RWPE2 (cell line): ENCODE measurements around the gene CGB7.

Experiments used
- ATAC-seq: fragments of 200-7000 bp; cut with Tn5 transposase; 3 replicates; pipeline ENCODE4 v1.9.1; 2021; ENCODE audit warnings: low read depth
- DNase-seq: peaks from one replicate; pipeline ENCODE4 v3.0.0-alpha.2; 2020; ENCODE audit warnings: low spot score
- H3K27ac ChIP-seq: fragments of 450-650 bp; 2 replicates; pipeline ENCODE4 v1.5.1; 2017; ENCODE audit warnings: mild to moderate bottlenecking; ENCODE audit not compliant: poor library complexity, severe bottlenecking
- H3K27me3 ChIP-seq: fragments of 250-450 bp; sonication (Bioruptor Pico); 2 replicates; pipeline ENCODE4 v1.5.1; 2021; ENCODE audit warnings: mild to moderate bottlenecking, moderate library complexity; ENCODE audit not compliant: insufficient read depth, poor library complexity, severe bottlenecking
- H3K36me3 ChIP-seq: fragments of 250-450 bp; sonication (Bioruptor Pico); 2 replicates; pipeline ENCODE4 v1.5.1; 2020; ENCODE audit warnings: low read depth, mild to moderate bottlenecking, moderate library complexity
- H3K4me1 ChIP-seq: fragments of 250-450 bp; sonication (Bioruptor Pico); 2 replicates; pipeline ENCODE4 v1.5.1; 2021; ENCODE audit warnings: mild to moderate bottlenecking, moderate library complexity; ENCODE audit not compliant: insufficient read depth, poor library complexity, severe bottlenecking
- H3K4me3 ChIP-seq: fragments of 250-450 bp; sonication (Bioruptor Pico); 2 replicates; pipeline ENCODE4 v1.5.1; 2021; ENCODE audit warnings: mild to moderate bottlenecking, moderate library complexity; ENCODE audit not compliant: severe bottlenecking
- H3K9me3 ChIP-seq: fragments of 250-450 bp; sonication (Bioruptor Pico); 2 replicates; pipeline ENCODE4 v1.5.1; 2021; ENCODE audit warnings: mild to moderate bottlenecking, moderate library complexity; ENCODE audit not compliant: severe bottlenecking
- CTCF ChIP-seq: fragments of 450-650 bp; IDR thresholded peaks from one replicate; pipeline ENCODE4 v1.5.1; 2017; ENCODE audit warnings: mild to moderate bottlenecking, moderate library complexity; ENCODE audit not compliant: poor library complexity, severe bottlenecking

Gene CGB7

DNA sequence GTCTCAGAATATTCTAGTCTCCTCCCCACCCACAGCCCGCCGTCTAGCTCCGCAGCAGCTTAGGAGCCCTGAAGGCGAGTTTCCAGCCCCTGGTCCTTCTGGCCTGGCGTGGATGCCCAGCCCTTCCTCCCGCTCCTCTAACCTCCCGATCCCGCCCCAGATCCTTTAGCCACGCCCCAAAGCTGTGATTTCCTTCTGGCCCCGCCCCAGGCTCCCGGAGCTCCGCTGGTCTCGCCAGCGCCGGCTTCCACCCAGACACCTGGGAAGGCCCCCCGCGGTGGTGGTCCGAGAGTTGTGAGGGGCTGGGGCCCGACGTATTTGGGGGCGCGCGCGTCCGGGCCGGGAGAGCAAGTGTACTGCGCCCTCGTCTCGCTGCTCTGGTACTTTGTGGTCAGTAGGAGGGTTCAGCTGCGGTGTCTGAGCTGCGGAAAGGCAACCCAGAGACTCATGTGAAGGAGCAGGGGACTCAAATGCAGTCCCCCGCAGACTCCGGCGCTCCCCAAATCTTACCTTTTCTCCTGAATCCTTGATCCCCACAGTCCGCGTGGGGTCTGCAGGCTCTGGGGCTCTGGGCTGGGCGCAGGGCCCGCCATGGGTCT lies at the start of gene CGB7:
Gene CGB7 (minus strand): TSS at position 114 of the 599 bp plus-strand sequence. CDS start 2,374 bp downstream, outside the sequence.
- ATAC-seq = peak; percentile 71
- H3K27me3 ChIP-seq = no peaks in the 10 kb centered on the region

GRCh38 chr19:49106648-49107135 lies 49.1 kb upstream of the CGB7 start:
- H3K36me3 ChIP-seq = peaks cover 71% of the 10 kb centered on the region
- H3K27me3 ChIP-seq = no peaks in the 10 kb centered on the region
- peak; percentile 62; the same call in 2 of the 3 replicates for ATAC-seq
- no peak overlapping the region for H3K27ac ChIP-seq
- no peak for DNase-seq
- no peaks in the 10 kb centered on the region for H3K9me3 ChIP-seq
- TF ChIP-seq CTCF = peak; percentile 82
- H3K4me3 ChIP-seq = no peak overlapping the region
- H3K4me1 ChIP-seq = no peaks in the 10 kb centered on the region

More for the DNA sequence above, at the start of gene CGB7:
- H3K4me3 ChIP-seq = peak within 1 kb of the TSS; percentile 45
- H3K27ac ChIP-seq = peak within 1 kb of the TSS; percentile 59
- no peaks in the 10 kb centered on the region for H3K4me1 ChIP-seq
- no peak for DNase-seq
- H3K9me3 ChIP-seq = no peaks in the 10 kb centered on the region
- H3K36me3 ChIP-seq = no peaks in the 10 kb centered on the region
- TF ChIP-seq CTCF = no peak

DNA sequence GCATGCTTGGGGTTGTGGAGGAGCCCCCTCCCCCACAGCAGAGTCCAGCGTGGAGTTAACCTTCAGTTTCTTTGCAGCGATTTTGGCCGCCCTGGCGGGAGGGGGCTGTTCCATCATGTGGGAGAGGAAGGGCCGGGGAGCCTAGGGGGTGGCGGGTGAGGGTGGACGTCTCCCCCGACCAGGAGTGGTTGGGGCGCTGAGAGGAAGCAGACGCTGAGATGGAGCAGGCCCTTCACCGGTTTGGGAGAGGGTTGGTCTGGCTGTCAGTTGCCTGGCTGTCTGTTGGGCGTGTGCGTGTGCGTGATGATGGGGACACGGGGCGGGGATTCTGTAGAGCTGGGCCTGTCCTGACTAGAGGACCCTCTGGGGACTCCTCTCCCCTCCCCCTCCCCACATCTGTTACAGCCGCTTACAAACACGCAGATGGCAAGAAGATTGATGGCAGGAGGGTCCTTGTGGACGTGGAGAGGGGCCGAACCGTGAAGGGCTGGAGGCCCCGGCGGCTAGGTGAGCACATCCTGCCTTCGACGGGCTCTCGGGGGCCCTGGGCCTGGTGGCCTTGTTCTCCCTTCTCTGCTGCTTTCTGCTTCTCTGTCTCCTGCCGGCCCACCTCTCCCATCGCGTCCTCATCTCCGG lies 46.8 kb upstream of the CGB7 start:
- Histone ChIP-seq H3K4me1 (no peaks in the 10 kb centered on the region), H3K27ac (no peak overlapping the region), H3K9me3 (no peaks in the 10 kb centered on the region), H3K27me3 (no peaks in the 10 kb centered on the region), H3K4me3 (no peak overlapping the region), H3K36me3 (peaks cover 86% of the 10 kb centered on the region)
- DNase-seq (no peak), ATAC-seq (no peak)
- no peak for TF ChIP-seq CTCF

DNA sequence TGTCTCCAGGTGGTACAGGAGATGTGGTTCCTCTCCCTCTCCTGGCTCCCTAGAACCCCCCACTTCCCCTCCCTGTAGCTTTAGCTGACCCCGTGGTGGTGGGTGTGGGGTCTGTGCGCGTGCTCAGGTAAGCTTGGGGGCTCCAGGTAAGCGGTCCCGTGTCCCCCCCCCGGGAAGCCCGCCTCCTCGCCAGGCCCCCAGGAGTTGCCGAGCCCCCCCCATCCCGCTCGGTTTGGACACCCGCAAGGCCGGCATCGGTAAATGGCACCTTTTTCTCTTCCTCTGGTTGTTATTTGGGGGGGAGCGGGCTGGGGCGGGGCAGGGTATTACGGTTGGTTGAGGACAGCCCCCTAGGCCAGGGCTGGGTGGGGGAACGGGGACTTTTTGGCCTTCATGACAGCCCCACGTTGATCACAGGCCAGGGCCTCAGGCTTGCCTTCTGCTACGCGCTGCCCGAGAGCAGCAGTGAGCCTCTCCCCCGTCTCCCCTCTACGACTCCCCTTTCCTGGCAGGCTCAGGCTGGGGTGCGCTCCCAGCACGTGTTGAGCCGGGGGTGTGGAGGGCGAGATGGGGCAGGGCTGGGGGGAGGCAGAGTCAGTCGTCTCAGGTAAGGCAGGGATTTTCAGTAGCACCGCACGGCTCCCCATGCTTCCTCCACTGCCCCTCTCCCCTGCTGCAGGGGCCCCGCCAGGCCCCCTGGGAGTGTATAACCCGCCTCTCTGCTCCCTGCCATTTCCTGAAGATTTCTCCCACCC lies 46.0 kb upstream of the CGB7 start:
- Histone ChIP-seq H3K27ac (no peak overlapping the region), H3K4me1 (no peaks in the 10 kb centered on the region)

More for the DNA sequence above, 46.0 kb upstream of the CGB7 start:
- DNase-seq = no peak
- Histone ChIP-seq H3K27me3 (no peaks in the 10 kb centered on the region), H3K9me3 (no peaks in the 10 kb centered on the region), H3K4me3 (no peak overlapping the region), H3K36me3 (peaks cover 86% of the 10 kb centered on the region)
- TF ChIP-seq CTCF = no peak
- no peak for ATAC-seq
